GM23338 (cell line): Measurements from ENCODE around the gene DAPL1.

Experiments used
- CTCF ChIP-seq, 2 experiments: fragments of 200-600 bp in 1 of 2; sonication (generic) in 1 of 2; conservative IDR thresholded peaks; 2 replicates each; pipeline versions ENCODE4 v1.5.1 to v1.6.1; 2016 to 2017; ENCODE audit warnings: antibody characterized with exemption in 2 of 2, low read depth in 2 of 2, mild to moderate bottlenecking in 2 of 2, moderate library complexity in 1 of 2
- EZH2phosphoT487 ChIP-seq: fragments of 200-600 bp; sonication (generic); IDR thresholded peaks from one replicate; pipeline ENCODE4 v1.8.1; 2018; ENCODE audit warnings: antibody characterized with exemption; ENCODE audit not compliant: unreplicated experiment
- POLR2AphosphoS5 ChIP-seq: IDR thresholded peaks from 2 replicates; pipeline ENCODE4 v1.6.1; 2016; ENCODE audit warnings: antibody characterized with exemption, low read depth
- STAT1 ChIP-seq: IDR thresholded peaks from one replicate; pipeline ENCODE4 v1.6.1; 2016; ENCODE audit warnings: antibody characterized with exemption; ENCODE audit not compliant: unreplicated experiment
- TF ChIP-seq, protein P1 (sequence below): IDR thresholded peaks from 2 replicates; pipeline ENCODE4 v1.6.1; 2016; ENCODE audit warnings: antibody characterized with exemption
- TF ChIP-seq, protein P2 (sequence below): IDR thresholded peaks from one replicate; pipeline ENCODE4 v1.6.1; 2018; ENCODE audit warnings: antibody characterized with exemption; ENCODE audit not compliant: unreplicated experiment

DNA sequence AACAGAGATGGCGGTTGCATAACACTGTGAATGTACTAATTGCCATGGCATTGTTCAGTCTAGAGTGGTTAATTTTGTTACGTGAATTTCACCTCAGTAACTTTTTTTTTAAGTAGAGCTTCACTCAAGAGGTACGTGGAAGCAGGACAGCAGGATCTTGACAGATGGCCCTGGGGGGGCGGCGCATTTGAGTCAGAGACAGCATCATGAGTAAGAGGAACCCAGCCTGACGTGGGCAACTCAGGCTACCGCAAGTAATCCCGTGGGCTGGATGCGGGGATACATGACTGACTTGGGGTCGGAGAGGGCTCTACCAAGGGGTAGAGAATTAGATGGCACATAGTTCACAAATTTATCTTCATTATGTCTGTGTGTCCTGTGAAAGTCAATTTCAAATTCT, 38.1 kb upstream of the DAPL1 start:
- no peak for TF ChIP-seq CTCF (conservative IDR thresholded peaks at IDR 0.05; ENCODE audit: low read depth in 2 of 2)
- TF ChIP-seq POLR2AphosphoS5: no peak
- no peak for TF ChIP-seq EZH2phosphoT487
- TF ChIP-seq, protein P1, sequence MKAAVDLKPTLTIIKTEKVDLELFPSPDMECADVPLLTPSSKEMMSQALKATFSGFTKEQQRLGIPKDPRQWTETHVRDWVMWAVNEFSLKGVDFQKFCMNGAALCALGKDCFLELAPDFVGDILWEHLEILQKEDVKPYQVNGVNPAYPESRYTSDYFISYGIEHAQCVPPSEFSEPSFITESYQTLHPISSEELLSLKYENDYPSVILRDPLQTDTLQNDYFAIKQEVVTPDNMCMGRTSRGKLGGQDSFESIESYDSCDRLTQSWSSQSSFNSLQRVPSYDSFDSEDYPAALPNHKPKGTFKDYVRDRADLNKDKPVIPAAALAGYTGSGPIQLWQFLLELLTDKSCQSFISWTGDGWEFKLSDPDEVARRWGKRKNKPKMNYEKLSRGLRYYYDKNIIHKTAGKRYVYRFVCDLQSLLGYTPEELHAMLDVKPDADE: no peak
- TF ChIP-seq STAT1: no peak
- TF ChIP-seq, protein P2, sequence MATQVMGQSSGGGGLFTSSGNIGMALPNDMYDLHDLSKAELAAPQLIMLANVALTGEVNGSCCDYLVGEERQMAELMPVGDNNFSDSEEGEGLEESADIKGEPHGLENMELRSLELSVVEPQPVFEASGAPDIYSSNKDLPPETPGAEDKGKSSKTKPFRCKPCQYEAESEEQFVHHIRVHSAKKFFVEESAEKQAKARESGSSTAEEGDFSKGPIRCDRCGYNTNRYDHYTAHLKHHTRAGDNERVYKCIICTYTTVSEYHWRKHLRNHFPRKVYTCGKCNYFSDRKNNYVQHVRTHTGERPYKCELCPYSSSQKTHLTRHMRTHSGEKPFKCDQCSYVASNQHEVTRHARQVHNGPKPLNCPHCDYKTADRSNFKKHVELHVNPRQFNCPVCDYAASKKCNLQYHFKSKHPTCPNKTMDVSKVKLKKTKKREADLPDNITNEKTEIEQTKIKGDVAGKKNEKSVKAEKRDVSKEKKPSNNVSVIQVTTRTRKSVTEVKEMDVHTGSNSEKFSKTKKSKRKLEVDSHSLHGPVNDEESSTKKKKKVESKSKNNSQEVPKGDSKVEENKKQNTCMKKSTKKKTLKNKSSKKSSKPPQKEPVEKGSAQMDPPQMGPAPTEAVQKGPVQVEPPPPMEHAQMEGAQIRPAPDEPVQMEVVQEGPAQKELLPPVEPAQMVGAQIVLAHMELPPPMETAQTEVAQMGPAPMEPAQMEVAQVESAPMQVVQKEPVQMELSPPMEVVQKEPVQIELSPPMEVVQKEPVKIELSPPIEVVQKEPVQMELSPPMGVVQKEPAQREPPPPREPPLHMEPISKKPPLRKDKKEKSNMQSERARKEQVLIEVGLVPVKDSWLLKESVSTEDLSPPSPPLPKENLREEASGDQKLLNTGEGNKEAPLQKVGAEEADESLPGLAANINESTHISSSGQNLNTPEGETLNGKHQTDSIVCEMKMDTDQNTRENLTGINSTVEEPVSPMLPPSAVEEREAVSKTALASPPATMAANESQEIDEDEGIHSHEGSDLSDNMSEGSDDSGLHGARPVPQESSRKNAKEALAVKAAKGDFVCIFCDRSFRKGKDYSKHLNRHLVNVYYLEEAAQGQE: no peak
